Stimulated activated CD8-positive, alpha-beta memory T cell treated with anti-CD3 and anti-CD28 coated beads, Interleukin-7, amount 100 ng/mL, for 48 hours (primary cell): ENCODE measurements around the gene TMEM267.
A peak's percentile ranks its signal among the peaks of the same experiment; 100 is the strongest.
"Not testable (repeated sequence)": the region's sequence is repeated elsewhere in the genome, so short reads cannot be mapped to it uniquely, and the experiment has no call there.

Experiments used
- DNase-seq, 2 donors: peaks; one replicate each; pipeline ENCODE4 v3.0.0-alpha.2; 2020; ENCODE audit warnings: low read depth in 1 of 2; ENCODE audit errors: extremely low read depth in 1 of 2

The TMEM267 gene

DNA sequence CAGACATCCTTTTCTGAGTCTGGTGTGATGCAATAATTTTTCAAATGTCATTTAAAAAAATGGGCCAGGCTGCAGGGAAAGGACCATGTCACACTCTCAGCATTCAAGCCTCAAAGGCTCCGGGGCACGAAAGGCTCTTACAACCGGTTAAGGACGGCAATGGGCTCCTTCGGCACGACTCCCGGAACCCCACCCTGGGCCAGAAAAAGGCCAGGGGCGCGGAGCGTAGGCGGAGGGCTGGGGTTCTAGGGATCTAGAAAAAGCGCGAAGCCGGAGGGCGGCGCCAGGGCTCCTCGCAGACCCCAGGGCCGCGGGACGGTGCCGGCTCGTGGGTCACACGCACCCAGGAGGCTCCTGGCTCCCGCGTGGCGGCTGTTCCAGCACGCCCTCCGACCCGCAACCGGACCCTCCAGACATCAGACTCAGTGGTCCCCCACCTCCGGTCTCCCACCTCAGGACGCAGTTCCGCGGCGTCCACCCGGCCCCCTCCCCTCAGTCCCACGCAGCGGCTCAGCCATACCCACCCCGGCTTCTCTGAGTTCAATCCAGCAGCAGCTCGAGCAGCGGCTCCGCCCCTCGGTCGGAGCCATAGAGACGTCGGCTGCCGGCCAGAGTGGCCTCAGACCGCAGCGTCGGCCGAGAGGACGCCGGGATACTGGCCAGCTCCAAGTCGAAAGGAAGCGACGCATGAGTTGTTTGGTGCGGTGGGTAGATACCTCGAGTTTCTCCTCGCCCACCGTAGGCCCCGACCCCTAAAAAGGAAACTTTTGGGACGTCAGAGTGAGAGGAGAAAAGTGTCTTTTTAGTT lies at the start of gene TMEM267:
Gene TMEM267, minus strand, starts transcription at position 568 of the 808 bp plus-strand sequence. CDS start 29,896 bp downstream, outside the sequence.
- peak; percentile 75 to 87 for DNase-seq

DNA sequence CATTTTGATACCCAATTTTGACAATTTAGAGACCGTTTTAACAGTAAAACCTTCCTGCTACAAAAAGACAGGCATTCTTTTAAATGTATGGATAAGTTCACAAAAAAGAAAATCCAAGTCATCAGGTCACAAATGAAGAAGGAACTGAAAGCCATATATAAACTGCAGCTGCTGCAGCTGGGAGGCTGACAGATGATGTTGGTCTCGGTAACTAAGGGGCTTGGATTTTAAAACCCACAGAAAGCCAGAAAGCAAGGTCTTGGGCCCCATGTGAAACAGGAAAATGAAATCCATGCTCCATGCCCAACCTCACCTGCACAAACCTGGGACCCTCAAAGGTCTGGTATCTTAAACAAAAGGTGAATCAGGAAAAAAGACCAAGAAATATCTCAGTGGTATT lies 47.0 kb upstream of the TMEM267 start:
- DNase-seq = no peak

- DNase-seq = no peak
Observed at GRCh38 chr5:43523662-43524072, 40.0 kb upstream of the TMEM267 start.

DNA sequence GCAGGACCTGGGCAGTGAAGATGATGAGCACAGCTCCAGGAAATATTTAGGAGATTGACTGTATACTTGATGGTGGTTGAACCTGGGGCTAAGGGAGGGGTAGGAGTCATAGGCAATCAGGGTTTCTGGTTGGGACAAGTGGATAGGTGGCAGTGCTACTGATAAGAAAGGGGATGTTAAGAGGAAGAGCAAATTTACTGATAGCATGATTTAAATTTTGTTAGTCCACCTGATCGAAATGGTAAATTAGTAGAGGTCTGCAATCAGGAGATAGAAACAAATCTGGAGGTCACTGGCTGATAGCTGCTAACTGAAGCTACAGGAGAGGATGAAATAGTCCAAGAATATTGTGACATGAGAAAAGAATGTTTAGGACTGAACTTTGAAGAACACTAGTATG lies 37.0 kb upstream of the TMEM267 start:
- no peak for DNase-seq

GRCh38 chr5:43515678-43516048 lies 32.0 kb upstream of the TMEM267 start:
- DNase-seq = no peak

- peak; percentile 86 to 90 for DNase-seq
Observed at GRCh38 chr5:43514816-43515677, 31.4 kb upstream of the TMEM267 start, which contains the start of gene C5orf34. Gene C5orf34, minus strand, starts transcription at chr5:43515148. Its CDS starts 5,809 bp downstream, at chr5:43509339.

DNA sequence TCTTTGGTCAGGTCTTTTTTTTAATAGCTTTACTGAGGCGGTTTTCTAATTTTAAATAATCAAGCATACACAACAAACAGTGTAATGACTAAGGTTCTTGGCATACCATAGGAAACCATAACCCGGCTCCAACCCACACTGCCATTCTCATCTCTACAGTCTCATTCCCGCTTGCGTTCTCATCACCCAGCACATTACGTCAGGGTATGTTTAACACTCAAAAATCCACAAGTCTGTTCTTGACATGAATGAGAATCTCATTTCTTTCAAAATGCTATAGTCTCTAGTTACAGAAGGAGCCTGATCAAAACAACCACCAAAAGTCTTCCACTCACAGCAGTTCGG lies 30.8 kb upstream of the TMEM267 start:
- peak in 1 of 2 donors; percentile 46 for DNase-seq

DNA sequence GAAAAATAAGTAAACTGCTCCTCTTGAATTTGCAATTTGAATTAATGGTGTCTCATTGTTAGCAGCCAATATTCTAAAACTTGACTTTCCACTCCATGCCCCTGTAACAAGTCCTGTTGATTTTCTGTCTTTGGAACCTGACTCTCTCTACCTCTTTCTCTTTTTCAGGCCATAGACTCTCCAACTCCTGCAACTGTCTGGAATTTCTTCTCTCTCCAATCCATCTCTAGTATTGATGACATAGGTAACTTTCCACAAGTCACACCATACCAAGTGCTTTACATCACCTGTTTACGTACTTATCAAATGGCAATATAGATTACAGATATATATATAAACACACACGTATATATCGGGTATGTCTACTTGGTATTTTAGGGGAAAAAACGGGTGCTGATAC lies 30.4 kb upstream of the TMEM267 start:
- no peak for DNase-seq

GRCh38 chr5:43511062-43511461 lies 27.4 kb upstream of the TMEM267 start:
- not testable (repeated sequence) for DNase-seq

DNA sequence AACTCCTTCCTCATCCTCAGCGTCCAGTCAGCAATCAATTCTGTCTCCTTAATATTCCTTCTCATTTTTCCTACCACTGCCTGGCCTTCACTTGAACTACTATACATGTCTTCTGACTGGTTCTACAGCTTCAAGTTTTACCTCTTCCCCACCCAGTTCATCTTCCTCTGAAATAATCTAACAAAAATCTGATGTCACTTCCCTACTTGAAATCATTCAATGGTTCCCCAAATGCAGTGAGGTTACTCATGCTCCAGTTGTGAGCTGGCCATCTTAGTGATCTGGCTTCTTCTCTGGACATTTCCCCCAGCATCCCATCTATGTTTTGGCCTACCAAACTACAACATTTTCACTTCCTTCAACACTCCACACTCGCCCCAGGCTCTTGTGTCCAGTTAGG lies 14.9 kb upstream of the TMEM267 start:
- DNase-seq = no peak

- no peak for DNase-seq
Observed at GRCh38 chr5:43497311-43498104, 13.8 kb upstream of the TMEM267 start.

GRCh38 chr5:43491326-43491725 lies 7.7 kb upstream of the TMEM267 start:
- no peak for DNase-seq

DNA sequence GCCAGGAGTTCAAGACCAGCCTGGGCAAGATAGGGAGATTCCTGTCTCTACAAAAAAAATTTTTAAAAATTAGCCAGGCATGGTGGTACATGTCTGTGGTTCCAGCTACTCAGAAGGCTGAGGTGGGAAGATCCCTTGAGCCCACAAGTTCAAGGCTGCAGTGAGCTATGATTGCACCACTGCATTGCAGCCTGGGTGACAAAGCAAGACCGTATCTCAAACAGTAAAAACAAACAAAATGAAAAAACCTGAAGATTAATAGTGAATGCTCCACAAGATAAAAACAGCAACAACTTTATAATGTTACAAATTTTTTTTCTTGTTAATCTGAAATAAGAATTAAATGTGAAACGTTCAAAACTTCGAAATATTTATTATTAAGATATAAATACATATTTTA lies 2.7 kb upstream of the TMEM267 start:
- no peak for DNase-seq

GRCh38 chr5:43485406-43485805 lies 1.7 kb upstream of the TMEM267 start:
- DNase-seq = no peak

- peak; percentile 70 to 75 for DNase-seq
Observed at GRCh38 chr5:43484106-43484849, 613 bp upstream of the TMEM267 start.

DNA sequence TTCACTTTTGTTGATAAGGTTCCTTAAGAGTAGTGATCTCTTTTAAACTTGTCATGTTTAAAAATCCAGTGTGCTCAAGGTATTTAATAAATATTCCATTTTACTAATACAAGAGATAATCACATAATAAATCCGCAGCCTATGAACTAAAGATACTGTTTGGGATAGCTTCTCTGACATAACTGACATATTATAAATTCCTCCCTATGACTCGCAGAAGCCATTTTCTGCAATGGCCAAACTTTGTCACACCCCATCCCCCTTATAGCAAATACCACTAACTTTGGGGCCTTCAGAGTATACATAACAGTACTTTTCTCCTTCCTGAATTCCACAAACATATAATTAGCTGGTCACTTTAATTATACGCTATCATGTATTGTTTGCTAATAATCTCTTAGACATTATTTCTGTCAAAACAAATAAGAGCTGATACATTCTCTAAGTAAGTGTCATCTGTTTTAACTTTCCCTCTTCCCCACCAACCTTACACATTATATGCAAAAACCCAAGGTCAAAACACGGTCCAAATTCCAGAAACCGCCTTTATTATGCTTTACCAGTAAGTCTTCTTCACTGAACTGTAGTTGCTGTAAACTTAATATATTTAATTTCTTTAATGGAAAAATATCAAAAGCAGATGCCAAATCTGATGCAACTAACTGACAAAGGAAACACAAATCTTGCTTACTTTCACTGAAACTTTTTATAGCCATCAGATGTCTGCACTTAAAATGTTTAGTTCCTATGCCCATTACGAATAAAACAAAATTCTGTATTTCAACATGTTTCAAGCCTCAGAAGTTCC lies 971 bp downstream of the TMEM267 start:
- no peak for DNase-seq

DNA sequence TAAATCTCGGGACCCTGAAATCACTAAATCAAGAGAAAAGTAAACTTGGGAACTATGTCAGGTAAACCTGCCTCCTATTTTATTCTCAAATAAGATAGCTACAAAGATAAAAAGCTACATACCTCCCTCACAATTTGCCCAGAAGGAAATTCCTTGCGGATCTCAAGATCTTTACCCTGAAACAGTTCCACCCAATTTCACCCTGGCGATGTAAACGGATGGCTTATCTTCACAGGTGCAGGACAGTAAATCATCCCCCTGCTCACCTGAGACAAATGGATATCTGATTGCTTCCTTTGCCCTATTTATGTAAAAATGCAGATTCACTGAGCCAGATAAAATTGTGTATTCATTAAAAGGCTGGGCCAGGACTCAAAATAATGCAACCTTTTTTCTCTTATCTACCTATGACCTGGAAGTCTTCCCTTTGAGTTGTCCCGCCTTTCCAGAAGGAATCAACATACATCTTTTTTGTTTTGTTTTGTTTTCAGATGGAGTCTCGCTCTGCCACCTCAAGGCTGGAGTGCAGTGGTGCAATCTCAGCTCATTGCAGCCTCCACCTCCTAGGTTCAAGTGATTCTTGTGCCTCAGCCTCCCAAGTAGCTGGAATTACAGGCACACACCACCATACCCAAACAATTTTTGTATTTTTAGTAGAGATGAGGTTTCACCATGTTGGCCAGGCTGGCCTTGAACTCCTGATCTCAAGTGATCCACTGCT lies 13.8 kb downstream of the TMEM267 start:
- no peak for DNase-seq

GRCh38 chr5:43467100-43467499 lies 16.6 kb downstream of the TMEM267 start:
- DNase-seq = no peak

- DNase-seq = not testable (repeated sequence)
Observed at GRCh38 chr5:43465455-43465854, 18.2 kb downstream of the TMEM267 start.
